ENCODE results near the gene CERS6. TPM values are rescaled to one million over a fixed set of nuclear protein-coding genes. Genes with fewer than 3 reads are reported as not detected.

CERS6 gene
- total and polyA plus RNA-seq, 10 of the 15 experiments (the other 5 are each of a cell fraction or from before 2014, with no cell fraction given): 1.3 to 20.4 (median 14.1) TPM

- no TSS peak for BruUV-seq (replicated peaks)
- Histone ChIP-seq H3K4me1 (ENCODE audit: control insufficient read depth, insufficient read depth, low read length) (peaks cover 5% of the 10 kb centered on the region; the same call in 1 of the 2 replicates), H2AFZ (ENCODE audit: control insufficient read depth, low read depth, low read length) (no peak overlapping the region), H3K4me2 (ENCODE audit: control insufficient read depth, insufficient read depth) (no peak overlapping the region), H3K9ac (ENCODE audit: control insufficient read depth, insufficient read depth, low read length) (no peak overlapping the region), H3K27me3 (replicated peaks in 1 of 2; ENCODE audit: control insufficient read depth in 2 of 2, insufficient read depth in 2 of 2, low read length in 1 of 2) (no peaks in the 10 kb centered on the region), H4K20me1 (ENCODE audit: control insufficient read depth, insufficient read depth) (no peaks in the 10 kb centered on the region), H3K36me3 (ENCODE audit: control insufficient read depth in 2 of 2, insufficient read depth in 2 of 2, low read length in 1 of 2) (no peaks in the 10 kb centered on the region; a peak in 1 of 4 replicates), H3K9me3 (replicated peaks; ENCODE audit: control insufficient read depth, insufficient read depth, low read length) (no peaks in the 10 kb centered on the region), H3K79me2 (ENCODE audit: control insufficient read depth, insufficient read depth, low read length) (no peaks in the 10 kb centered on the region), H3K4me3 (no peak overlapping the region), H3K27ac (ENCODE audit: control insufficient read depth, insufficient read depth) (no peak overlapping the region)
- 1% methylated on average over 3 of the region's 3 CpGs for WGBS (ENCODE audit: insufficient coverage, insufficient replicate concordance, low lambda C conversion rate, missing lambda C conversion rate)
- SMC1A ChIA-PET (ENCODE audit: uncharacterized antibody, unreplicated experiment): interaction anchor here (0.6 to 3.2 kb wide), 10 partner anchors 9 to 419 kb away, joined by 3 to 35 read pairs (median 4); no protein-coding TSS in a partner anchor
- RAD21 ChIA-PET (ENCODE audit: unreplicated experiment): interaction anchor here (0.6 to 1.6 kb wide), 4 partner anchors 25 to 413 kb away, joined by 3 to 14 read pairs (median 3); no protein-coding TSS in a partner anchor
- in situ Hi-C loops (cut with MboI): loop anchor here (5.0 kb wide), 1 partner anchor 412 kb away; no protein-coding TSS in a partner anchor
- POLR2A ChIA-PET: no interaction called here
- intact Hi-C loops (cut with micrococcal nuclease; ENCODE audit: unreplicated experiment): loop anchor here (1.0 to 5.0 kb wide), 3 partner anchors 46 to 413 kb away; no protein-coding TSS in a partner anchor
- no peak for FAIRE-seq
- ATAC-seq: peak; percentile 96
- DNase-seq (ENCODE audit: low read depth, low spot score): peak; percentile 16
- CTCF ChIA-PET: interaction anchor here (0.8 to 2.8 kb wide), 11 partner anchors 10 to 411 kb away, joined by 3 to 27 read pairs (median 4); no protein-coding TSS in a partner anchor
- 0 out of 2 replicates have a peak, but pooled peaks have one; percentile 45 for TF ChIP-seq YY1 (IDR thresholded peaks at IDR 0.05; ENCODE audit: low read depth, low read length)
- TF ChIP-seq SMC3 (IDR thresholded peaks at IDR 0.05; ENCODE audit: borderline replicate concordance, low read length): peak; percentile 77
- TF ChIP-seq CTCF (IDR thresholded peaks at IDR 0.05 in 2 of 3, conservative IDR thresholded peaks at IDR 0.05 in 1 of 3; ENCODE audit: control insufficient read depth in 2 of 3, extremely low read depth in 1 of 3, insufficient read depth in 1 of 3, low read depth in 3 of 3, low read length in 3 of 3): peak; percentile 52 to 68 (median 55); a peak in 5 of 6 replicates
- TF ChIP-seq SMAD1 (IDR thresholded peaks at IDR 0.05; ENCODE audit: low read depth, partially characterized antibody): no peak
- TF ChIP-seq RAD21 (IDR thresholded peaks at IDR 0.05; ENCODE audit: insufficient read depth, low read depth, low read length): peak; percentile 83
- no peak for TF ChIP-seq IRF3 (IDR thresholded peaks at IDR 0.05)
- TF ChIP-seq MLLT1 (IDR thresholded peaks at IDR 0.05): no peak
- TF ChIP-seq ZNF592 (IDR thresholded peaks at IDR 0.05): 0 out of 2 replicates have a peak, but pooled peaks have one; percentile 10
- TF ChIP-seq ZBTB33 (IDR thresholded peaks at IDR 0.05): peak; percentile 74; the same call in 1 of the 2 replicates
- no peak for TF ChIP-seq SMARCA5 (IDR thresholded peaks at IDR 0.05)
Observed at GRCh38 chr2:168758970-168759820, 303.1 kb downstream of the CERS6 start.

All from GM12878 (cell line).